Central memory CD4-positive, alpha-beta T cell (primary cell): ENCODE data around the gene GRID1.

ENCODE experiments used
- DNase-seq: peaks from one replicate; pipeline ENCODE4 v3.0.0; 2022

The GRID1 gene

GRCh38 chr10:86071145-86071544, 295.4 kb downstream of the GRID1 start:
- DNase-seq: no peak

- no peak for DNase-seq
These were observed 296.3 kb downstream of the GRID1 start for GRCh38 chr10:86070278-86070677.

- no peak for DNase-seq
These were observed 298.2 kb downstream of the GRID1 start for GRCh38 chr10:86068231-86069054.

GRCh38 chr10:86067436-86068050, 299.1 kb downstream of the GRID1 start:
- no peak for DNase-seq

GRCh38 chr10:86066696-86067095, 299.9 kb downstream of the GRID1 start:
- DNase-seq: no peak

- DNase-seq: no peak
These were observed 300.8 kb downstream of the GRID1 start for GRCh38 chr10:86065711-86066251.

- DNase-seq: no peak
These were observed 301.5 kb downstream of the GRID1 start for GRCh38 chr10:86064931-86065662.

GRCh38 chr10:86064219-86064618, 302.4 kb downstream of the GRID1 start:
- DNase-seq: no peak

- DNase-seq: no peak
These were observed 303.3 kb downstream of the GRID1 start for GRCh38 chr10:86063341-86063740.

GRCh38 chr10:86062647-86063145, 303.9 kb downstream of the GRID1 start:
- no peak for DNase-seq

GRCh38 chr10:86062198-86062550, 304.4 kb downstream of the GRID1 start:
- no peak for DNase-seq

- no peak for DNase-seq
These were observed 305.1 kb downstream of the GRID1 start for GRCh38 chr10:86061278-86062197.

GRCh38 chr10:86060386-86061277, 306.0 kb downstream of the GRID1 start:
- DNase-seq: no peak

- DNase-seq: no peak
These were observed 306.7 kb downstream of the GRID1 start for GRCh38 chr10:86059892-86060291.

GRCh38 chr10:86058964-86059363, 307.6 kb downstream of the GRID1 start:
- DNase-seq: no peak

GRCh38 chr10:86057708-86058107, 308.9 kb downstream of the GRID1 start:
- no peak for DNase-seq

- DNase-seq: no peak
These were observed 309.9 kb downstream of the GRID1 start for GRCh38 chr10:86056672-86057071.

GRCh38 chr10:86055928-86056327, 310.7 kb downstream of the GRID1 start:
- DNase-seq: no peak

- no peak for DNase-seq
These were observed 312.9 kb downstream of the GRID1 start for GRCh38 chr10:86053675-86054074.

- DNase-seq: no peak
These were observed 315.0 kb downstream of the GRID1 start for GRCh38 chr10:86051586-86051985.

GRCh38 chr10:86049442-86049841, 317.2 kb downstream of the GRID1 start:
- DNase-seq: no peak
